Caco-2 (cell line): Measurements from ENCODE around the gene PSME1. TPM values are rescaled to one million over a fixed set of nuclear protein-coding genes. Genes with fewer than 3 reads are reported as not detected.
A peak's percentile ranks its signal among the peaks of the same experiment; 100 is the strongest.

Experiments used
- BruUV-seq: library from RNA; stranded (reverse); fragments of 400-500 nt; replicated peaks from 2 replicates; lab custom pipeline; 2021; lab: Mats Ljungman, UMichigan
- CTCF ChIA-PET: fragments of 300-600 bp; sonication (Branson Sonifier 250); formaldehyde crosslinking; loops from one replicate; lab custom pipeline; 2022; ENCODE audit warnings: antibody characterized with exemption; lab: Charles Lee
- POLR2A ChIA-PET: fragments of 300-600 bp; sonication (Branson Sonifier 250); formaldehyde crosslinking; loops from one replicate; lab custom pipeline; 2022; ENCODE audit warnings: antibody characterized with exemption; lab: Charles Lee
- DNase-seq, 2 experiments: peaks; one replicate each; pipeline versions ENCODE4 v3.0.0 to v3.0.0-alpha.2; 2020 to 2022
- H3K27me3 ChIP-seq: replicated peaks from 2 replicates; pipeline ENCODE4 v1.6.0; 2011; ENCODE audit warnings: low read length; ENCODE audit not compliant: control insufficient read depth, insufficient read depth
- H3K36me3 ChIP-seq: 2 replicates; pipeline ENCODE4 v1.5.1; 2011; ENCODE audit warnings: low read length; ENCODE audit not compliant: control insufficient read depth, insufficient read depth
- H3K4me1 ChIP-seq: fragments of 250-450 bp; sonication (Bioruptor Pico); 2 replicates; pipeline ENCODE4 v1.5.1; 2020; ENCODE audit warnings: mild to moderate bottlenecking
- H3K4me3 ChIP-seq: 2 replicates; pipeline ENCODE4 v1.5.1; 2011; ENCODE audit warnings: low read depth, mild to moderate bottlenecking, control low read depth, low read length
- H3K9me3 ChIP-seq: fragments of 250-450 bp; sonication (Bioruptor Pico); 2 replicates; pipeline ENCODE4 v1.5.1; 2020; ENCODE audit warnings: mild to moderate bottlenecking, moderate library complexity
- H3K27ac Mint-ChIP-seq: one replicate; pipeline ENCODE4 v1.8.0; 2022; ENCODE audit warnings: mixed read lengths; ENCODE audit not compliant: unreplicated experiment
- H3K27me3 Mint-ChIP-seq: one replicate; pipeline ENCODE4 v1.8.0; 2022; ENCODE audit warnings: mixed read lengths; ENCODE audit not compliant: insufficient read depth, unreplicated experiment
- H3K36me3 Mint-ChIP-seq: one replicate; pipeline ENCODE4 v1.8.0; 2022; ENCODE audit warnings: mild to moderate bottlenecking, mixed read lengths; ENCODE audit not compliant: insufficient read depth, unreplicated experiment
- H3K4me1 Mint-ChIP-seq: one replicate; pipeline ENCODE4 v1.8.0; 2022; ENCODE audit warnings: low read depth, mixed read lengths; ENCODE audit not compliant: unreplicated experiment
- H3K4me3 Mint-ChIP-seq: one replicate; pipeline ENCODE4 v1.8.0; 2022; ENCODE audit warnings: mild to moderate bottlenecking, moderate library complexity, mixed read lengths; ENCODE audit not compliant: unreplicated experiment
- H3K9me3 Mint-ChIP-seq: one replicate; pipeline ENCODE4 v1.8.0; 2022; ENCODE audit warnings: mixed read lengths; ENCODE audit not compliant: unreplicated experiment
- CTCF ChIP-seq, 2 experiments: fragments of 200-600 bp in 1 of 2; IDR thresholded peaks; 1 replicate in 1 of 2; 2 replicates in 1 of 2; pipeline versions ENCODE4 v1.5.1 to v1.8.0; 2011 to 2022; ENCODE audit warnings: antibody characterized with exemption in 1 of 2, control low read depth in 1 of 2, inconsistent platforms in 1 of 2, low read depth in 1 of 2, low read length in 1 of 2, mild to moderate bottlenecking in 1 of 2, moderate library complexity in 1 of 2; ENCODE audit not compliant: insufficient read depth in 1 of 2, severe bottlenecking in 1 of 2, unreplicated experiment in 1 of 2
- intact Hi-C: fragments of 100-400 bp; cut with micrococcal nuclease; formaldehyde crosslinking; loops from one replicate; pipeline ENCODE4 v1.10.0; 2022; ENCODE audit not compliant: unreplicated experiment
- total RNA-seq: library from RNA; stranded (reverse); gene quantifications from 2 replicates; pipeline ENCODE4 v1.2.3, GENCODE V29; 2022

The PSME1 gene
- total RNA-seq, 1 experiment from 2014 or later: 141 TPM

GRCh38 chr14:24131549-24131966 is 4.4 kb upstream of the PSME1 start:
- Mint-ChIP-seq H3K36me3 (no peaks in the 10 kb centered on the region), H3K27ac (no peak overlapping the region), H3K4me1 (peaks cover 8% of the 10 kb centered on the region), H3K27me3 (no peaks in the 10 kb centered on the region), H3K9me3 (no peaks in the 10 kb centered on the region), H3K4me3 (no peak overlapping the region)
- Histone ChIP-seq H3K4me3 (no peak overlapping the region), H3K27me3 (no peaks in the 10 kb centered on the region), H3K36me3 (no peaks in the 10 kb centered on the region), H3K9me3 (no peaks in the 10 kb centered on the region), H3K4me1 (no peaks in the 10 kb centered on the region; the same call in 1 of the 2 replicates)
- no TSS peak for BruUV-seq
- DNase-seq: no peak
- ChIA-PET POLR2A (no interaction called here), CTCF (interaction anchor here (0.6 kb wide), 1 partner anchor 10 kb away, joined by 3 read pairs; the partner anchor contains the start of gene EMC9)
- intact Hi-C loops: no loop called here
- TF ChIP-seq CTCF (IDR thresholded peaks at IDR 0.05; ENCODE audit: insufficient read depth in 1 of 2, low read depth in 1 of 2, low read length in 1 of 2, severe bottlenecking in 1 of 2, unreplicated experiment in 1 of 2): no peak

GRCh38 chr14:24132061-24132685 is 3.8 kb upstream of the PSME1 start:
- H3K4me3 Mint-ChIP-seq: no peak overlapping the region
- TF ChIP-seq CTCF (IDR thresholded peaks at IDR 0.05; ENCODE audit: insufficient read depth in 1 of 2, low read depth in 1 of 2, low read length in 1 of 2, severe bottlenecking in 1 of 2, unreplicated experiment in 1 of 2): no peak
- H3K27me3 Mint-ChIP-seq: no peaks in the 10 kb centered on the region
- H3K9me3 Mint-ChIP-seq: no peaks in the 10 kb centered on the region
- H3K4me3 ChIP-seq: no peak overlapping the region
- H3K27ac Mint-ChIP-seq: peak overlapping the region; percentile 34
- BruUV-seq: no TSS peak
- no peaks in the 10 kb centered on the region; the same call in 1 of the 2 replicates for H3K4me1 ChIP-seq
- ChIA-PET POLR2A (no interaction called here), CTCF (no interaction called here)
- no peaks in the 10 kb centered on the region; the same call in 1 of the 2 replicates for H3K36me3 ChIP-seq
- intact Hi-C loops: no loop called here
- H3K27me3 ChIP-seq: no peaks in the 10 kb centered on the region
- peaks cover 14% of the 10 kb centered on the region for H3K4me1 Mint-ChIP-seq
- DNase-seq: no peak
- no peaks in the 10 kb centered on the region for H3K36me3 Mint-ChIP-seq
- no peaks in the 10 kb centered on the region for H3K9me3 ChIP-seq

- H3K27ac Mint-ChIP-seq: peak overlapping the region; percentile 34
- no peaks in the 10 kb centered on the region for H3K27me3 Mint-ChIP-seq
- peaks cover 18% of the 10 kb centered on the region for H3K4me1 Mint-ChIP-seq
- H3K27me3 ChIP-seq: no peaks in the 10 kb centered on the region
- no TSS peak for BruUV-seq
- no peaks in the 10 kb centered on the region for H3K9me3 ChIP-seq
- H3K36me3 ChIP-seq: no peaks in the 10 kb centered on the region; the same call in 1 of the 2 replicates
- no peak for TF ChIP-seq CTCF (IDR thresholded peaks at IDR 0.05; ENCODE audit: insufficient read depth in 1 of 2, low read depth in 1 of 2, low read length in 1 of 2, severe bottlenecking in 1 of 2, unreplicated experiment in 1 of 2)
- H3K4me3 ChIP-seq: no peak overlapping the region
- no peaks in the 10 kb centered on the region for H3K36me3 Mint-ChIP-seq
- no peak for DNase-seq
- ChIA-PET POLR2A (interaction anchor here (0.6 kb wide), 1 partner anchor 9 kb away, joined by 3 read pairs; the partner anchor contains the start of gene EMC9), CTCF (interaction anchor here (1.2 kb wide), 1 partner anchor 28 kb away, joined by 3 read pairs; the partner anchor contains the start of gene IRF9)
- no peaks in the 10 kb centered on the region for H3K9me3 Mint-ChIP-seq
- H3K4me3 Mint-ChIP-seq: no peak overlapping the region
- intact Hi-C loops: no loop called here
- no peaks in the 10 kb centered on the region; the same call in 1 of the 2 replicates for H3K4me1 ChIP-seq
Measured at GRCh38 chr14:24132976-24133375, 3.0 kb upstream of the PSME1 start.
